B cell (primary cell): Measurements from ENCODE around the gene UNC79.

Experiments
- CTCF ChIP-seq: fragments of 200-600 bp; IDR thresholded peaks from one replicate; pipeline ENCODE4 v1.8.0; 2022; ENCODE audit warnings: antibody characterized with exemption, mild to moderate bottlenecking
- EZH2 ChIP-seq: IDR thresholded peaks from 2 replicates; pipeline ENCODE4 v1.6.1; 2012; ENCODE audit warnings: borderline replicate concordance, low read depth, mild to moderate bottlenecking, moderate library complexity, low read length; ENCODE audit not compliant: insufficient read depth, poor library complexity, severe bottlenecking

DNA sequence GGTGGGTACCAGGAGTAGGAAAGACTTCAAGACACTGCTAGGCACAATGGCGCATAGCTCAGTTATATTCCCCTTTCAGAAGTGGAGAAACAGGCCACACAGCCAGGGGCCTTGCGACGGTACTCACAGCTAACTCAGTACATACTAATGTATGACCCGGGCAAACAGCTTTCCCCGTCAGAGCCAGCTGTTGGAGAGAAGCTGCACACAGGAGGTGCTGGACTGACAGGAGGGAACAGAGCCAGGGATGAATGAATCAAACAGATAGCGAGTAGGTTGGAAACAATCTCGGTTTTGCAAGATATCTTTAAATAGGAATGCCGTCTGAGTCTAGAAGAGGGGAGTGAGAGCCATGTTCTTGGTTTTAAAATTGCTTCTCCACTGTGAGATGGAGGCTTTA is 312.0 kb downstream of the UNC79 start:
- TF ChIP-seq CTCF (no peak), EZH2 (no peak)
